C4-2B (cell line): ENCODE measurements around the gene GRB10.

ENCODE experiments used
- H3K27ac ChIP-seq: fragments of 450-650 bp; 2 replicates; pipeline ENCODE4 v1.5.1; 2017
- CTCF ChIP-seq: fragments of 450-650 bp; conservative IDR thresholded peaks from 2 replicates; pipeline ENCODE4 v1.5.1; 2017; ENCODE audit warnings: mild to moderate bottlenecking
- ZFX ChIP-seq: fragments of 450-650 bp; IDR thresholded peaks from 2 replicates; pipeline ENCODE4 v1.6.1; 2017

GRB10 gene

GRCh38 chr7:50723888-50724287 lies 58.8 kb downstream of the GRB10 start:
- H3K27ac ChIP-seq: no peak overlapping the region
- TF ChIP-seq ZFX (no peak), CTCF (no peak)

GRCh38 chr7:50723173-50723572 lies 59.5 kb downstream of the GRB10 start:
- no peak for TF ChIP-seq ZFX
- no peak for TF ChIP-seq CTCF
- H3K27ac ChIP-seq: no peak overlapping the region

GRCh38 chr7:50721661-50722259 lies 60.9 kb downstream of the GRB10 start:
- no peak for TF ChIP-seq CTCF
- no peak for TF ChIP-seq ZFX

GRCh38 chr7:50721160-50721559 lies 61.5 kb downstream of the GRB10 start:
- no peak overlapping the region for H3K27ac ChIP-seq
- TF ChIP-seq ZFX (no peak), CTCF (no peak)

More at GRCh38 chr7:50721661-50722259, 60.9 kb downstream of the GRB10 start:
- peak overlapping the region; percentile 9; the same call in 1 of the 2 replicates for H3K27ac ChIP-seq

- no peak overlapping the region; the same call in 1 of the 2 replicates for H3K27ac ChIP-seq
- TF ChIP-seq CTCF: no peak
- TF ChIP-seq ZFX: no peak
Measured at GRCh38 chr7:50720295-50720694, 62.4 kb downstream of the GRB10 start.

- TF ChIP-seq CTCF (no peak), ZFX (no peak)
- H3K27ac ChIP-seq: peak overlapping the region; percentile 25; the same call in 1 of the 2 replicates
Measured at GRCh38 chr7:50718876-50719275, 63.8 kb downstream of the GRB10 start.

- peak overlapping the region; percentile 1; the same call in 1 of the 2 replicates for H3K27ac ChIP-seq
- TF ChIP-seq CTCF: no peak
- no peak for TF ChIP-seq ZFX
Measured at GRCh38 chr7:50718311-50718710, 64.4 kb downstream of the GRB10 start.
